Activated naive CD4-positive, alpha-beta T cell treated with anti-CD3 and anti-CD28 coated beads for 36 hours (primary cell): ENCODE measurements around the gene FGD6. TPM values are rescaled to one million over a fixed set of nuclear protein-coding genes. Genes with fewer than 3 reads are reported as not detected.
A peak's percentile ranks its signal among the peaks of the same experiment; 100 is the strongest.

Experiments
- CTCF ChIA-PET: fragments of 350-600 bp; sonication (Branson Sonifier 250); formaldehyde crosslinking; loops from one replicate; lab custom pipeline; 2021; ENCODE audit warnings: antibody characterized with exemption; lab: Charles Lee
- DNase-seq: peaks from one replicate; pipeline ENCODE4 v3.0.0-alpha.2; 2020
- H3K27ac Mint-ChIP-seq: one replicate; pipeline ENCODE4 v1.8.0; 2021; ENCODE audit warnings: mild to moderate bottlenecking, mixed read lengths
- H3K27me3 Mint-ChIP-seq: one replicate; pipeline ENCODE4 v1.8.0; 2021; ENCODE audit warnings: low read depth, mixed read lengths
- H3K36me3 Mint-ChIP-seq: one replicate; pipeline ENCODE4 v1.8.0; 2021; ENCODE audit warnings: low read depth, mixed read lengths
- H3K4me1 Mint-ChIP-seq: one replicate; pipeline ENCODE4 v1.8.0; 2021; ENCODE audit warnings: low read depth, mixed read lengths
- H3K4me3 Mint-ChIP-seq: one replicate; pipeline ENCODE4 v1.8.0; 2021; ENCODE audit warnings: mild to moderate bottlenecking, moderate library complexity, mixed read lengths
- H3K9me3 Mint-ChIP-seq: one replicate; pipeline ENCODE4 v1.8.0; 2021; ENCODE audit warnings: mixed read lengths
- intact Hi-C: fragments of 100-400 bp; cut with micrococcal nuclease; formaldehyde crosslinking; loops from one replicate; pipeline ENCODE4 v1.15.1; 2023
- total RNA-seq, 2 experiments: library from RNA; stranded (reverse); gene quantifications; one replicate each; pipeline ENCODE4 v1.2.3, GENCODE V29; 2021

FGD6 gene
- total RNA-seq = 1 to 10 TPM; 2.0 TPM

DNA sequence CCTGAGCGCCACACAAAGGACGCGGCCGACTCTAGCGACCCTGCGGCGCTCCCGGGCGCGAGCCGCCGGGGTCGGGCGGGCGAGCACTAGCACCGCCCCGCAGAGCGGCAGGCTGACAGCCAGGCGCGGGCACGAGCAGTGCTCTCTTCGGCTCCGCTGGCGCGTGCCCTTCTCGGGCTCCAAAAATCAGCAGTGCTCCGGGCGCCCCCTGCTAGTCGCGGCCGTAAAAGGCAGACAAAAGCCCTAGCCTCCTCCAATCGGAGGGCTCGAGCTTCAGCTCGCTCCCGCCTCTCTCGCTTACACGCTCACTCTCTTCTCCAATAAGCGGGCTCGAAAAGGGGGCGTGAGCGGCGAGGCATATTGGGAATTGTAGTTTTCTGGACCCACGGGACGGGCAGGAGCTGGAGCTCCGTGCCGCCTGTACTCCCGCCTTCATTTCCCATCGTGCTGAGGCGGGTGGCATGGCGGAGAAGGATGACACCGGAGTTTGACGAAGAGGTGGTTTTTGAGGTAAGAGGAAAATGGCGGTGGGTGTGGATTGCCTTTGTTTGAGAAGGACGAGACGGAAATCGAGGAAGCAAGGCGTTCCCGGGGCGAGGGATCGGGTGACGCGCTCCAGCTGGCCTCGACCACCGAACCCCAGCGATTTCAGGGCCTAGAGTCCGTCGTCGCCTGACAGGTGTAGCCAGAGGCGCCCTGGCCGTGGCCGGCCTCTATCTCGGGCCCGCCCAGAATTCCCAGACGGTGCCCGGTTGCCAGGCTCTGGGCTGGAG, at the start of gene FGD6, which contains the start of gene VEZT:
Gene FGD6 (minus strand): TSS at position 91 of the 773 bp plus-strand sequence. CDS start 227 bp downstream, outside the sequence.
Gene VEZT (plus strand): TSS at position 431 of the 773 bp plus-strand sequence. CDS start 44 bp downstream, at position 475.
- Mint-ChIP-seq H3K27me3 (no peaks in the 10 kb centered on the region), H3K36me3 (no peaks in the 10 kb centered on the region), H3K27ac (peak within 1 kb of the TSS; percentile 97), H3K4me1 (peaks cover 30% of the 10 kb centered on the region), H3K9me3 (no peaks in the 10 kb centered on the region), H3K4me3 (peak within 1 kb of the TSS; percentile 98)
- CTCF ChIA-PET = interaction anchor here (0.6 to 1.5 kb wide), 5 partner anchors 9 to 312 kb away, joined by 3 to 10 read pairs (median 3); no protein-coding TSS in a partner anchor
- intact Hi-C loops = loop anchor here (1.0 to 5.0 kb wide), 16 partner anchors 100 to 1540 kb away; partner anchors contain the start of genes AMDHD1, CCDC38, CEP83 and CRADD
- DNase-seq = peak; percentile 99

DNA sequence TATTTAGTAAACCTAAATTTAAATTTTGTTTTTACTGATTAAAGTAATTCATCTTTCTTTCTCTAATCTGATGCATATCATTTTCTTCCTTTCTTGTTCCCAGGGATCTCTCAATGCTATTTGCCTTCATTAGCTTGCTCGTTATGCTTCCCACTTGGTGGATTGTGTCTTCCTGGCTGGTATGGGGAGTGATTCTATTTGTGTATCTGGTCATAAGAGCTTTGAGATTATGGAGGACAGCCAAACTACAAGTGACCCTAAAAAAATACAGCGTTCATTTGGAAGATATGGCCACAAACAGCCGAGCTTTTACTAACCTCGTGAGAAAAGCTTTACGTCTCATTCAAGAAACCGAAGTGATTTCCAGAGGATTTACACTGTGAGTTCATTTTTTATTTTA, 49.0 kb upstream of the FGD6 start:
- Mint-ChIP-seq H3K36me3 (peaks cover 18% of the 10 kb centered on the region), H3K4me3 (no peak overlapping the region), H3K27me3 (no peaks in the 10 kb centered on the region), H3K27ac (no peak overlapping the region), H3K4me1 (no peaks in the 10 kb centered on the region), H3K9me3 (no peaks in the 10 kb centered on the region)
- intact Hi-C loops = no loop called here
- no peak for DNase-seq
- CTCF ChIA-PET = no interaction called here

GRCh38 chr12:95265765-95266164, 48.5 kb upstream of the FGD6 start:
- Mint-ChIP-seq H3K4me1 (no peaks in the 10 kb centered on the region), H3K4me3 (no peak overlapping the region), H3K36me3 (peaks cover 16% of the 10 kb centered on the region), H3K27ac (no peak overlapping the region), H3K9me3 (no peaks in the 10 kb centered on the region), H3K27me3 (no peaks in the 10 kb centered on the region)
- CTCF ChIA-PET = no interaction called here
- intact Hi-C loops = no loop called here
- no peak for DNase-seq

- no peaks in the 10 kb centered on the region for H3K27me3 Mint-ChIP-seq
- DNase-seq = no peak
- intact Hi-C loops = no loop called here
- no peaks in the 10 kb centered on the region for H3K9me3 Mint-ChIP-seq
- H3K4me1 Mint-ChIP-seq = no peaks in the 10 kb centered on the region
- no peak overlapping the region for H3K27ac Mint-ChIP-seq
- no peak overlapping the region for H3K4me3 Mint-ChIP-seq
- CTCF ChIA-PET = interaction anchor here (0.6 kb wide), 2 partner anchors 12 to 419 kb away, joined by 3 read pairs; no protein-coding TSS in a partner anchor
- H3K36me3 Mint-ChIP-seq = peaks cover 23% of the 10 kb centered on the region
These were observed 45.5 kb upstream of the FGD6 start for GRCh38 chr12:95262808-95263207.

DNA sequence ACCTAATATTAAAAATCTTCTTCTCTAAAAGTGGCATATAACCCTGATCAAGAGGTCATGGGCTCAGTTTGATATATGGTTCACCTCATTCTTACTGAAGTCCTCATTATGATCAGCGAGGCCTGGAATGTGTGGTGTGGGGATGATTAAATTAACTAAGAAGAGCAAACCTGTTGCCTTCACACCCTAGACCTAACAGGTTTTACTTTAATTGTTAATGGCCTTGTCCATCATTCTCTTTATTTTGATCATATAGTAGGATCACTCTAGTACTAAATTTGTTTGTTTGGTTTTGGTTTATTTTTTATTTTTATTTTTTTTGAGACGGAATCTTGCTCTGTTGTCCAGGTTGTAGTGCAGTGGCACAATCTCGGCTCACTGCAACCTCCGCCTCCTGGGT, 43.8 kb upstream of the FGD6 start:
- no peaks in the 10 kb centered on the region for H3K4me1 Mint-ChIP-seq
- intact Hi-C loops = no loop called here
- peaks cover 31% of the 10 kb centered on the region for H3K36me3 Mint-ChIP-seq

DNA sequence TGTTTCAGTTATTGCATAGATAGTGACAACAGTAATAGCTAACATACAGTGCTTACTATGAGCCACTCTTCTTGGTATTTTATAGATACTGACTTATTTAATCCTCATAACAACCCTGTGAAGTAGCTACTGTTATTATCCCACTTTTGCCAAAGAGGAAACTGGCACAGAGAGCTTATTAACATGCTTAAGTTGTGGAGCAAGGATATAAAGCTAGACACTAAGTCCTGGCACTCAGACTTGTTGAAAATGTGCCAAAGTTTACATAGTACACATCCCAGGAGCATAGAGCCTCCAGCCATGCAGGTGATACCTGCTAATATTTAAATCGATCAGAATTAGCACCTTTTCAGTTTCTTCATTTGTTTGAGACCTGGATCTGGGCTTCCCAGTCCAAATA, 42.1 kb upstream of the FGD6 start:
- Mint-ChIP-seq H3K27ac (no peak overlapping the region), H3K4me1 (no peaks in the 10 kb centered on the region), H3K27me3 (no peaks in the 10 kb centered on the region), H3K4me3 (no peak overlapping the region), H3K9me3 (no peaks in the 10 kb centered on the region), H3K36me3 (peaks cover 43% of the 10 kb centered on the region)
- DNase-seq = no peak
- intact Hi-C loops = no loop called here
- CTCF ChIA-PET = interaction anchor here (0.6 kb wide), 1 partner anchor 275 kb away, joined by 6 read pairs; no protein-coding TSS in a partner anchor

More for the DNA sequence above, 43.8 kb upstream of the FGD6 start:
- no peak for DNase-seq
- Mint-ChIP-seq H3K27ac (no peak overlapping the region), H3K27me3 (no peaks in the 10 kb centered on the region), H3K4me3 (no peak overlapping the region), H3K9me3 (no peaks in the 10 kb centered on the region)
- CTCF ChIA-PET = no interaction called here

DNA sequence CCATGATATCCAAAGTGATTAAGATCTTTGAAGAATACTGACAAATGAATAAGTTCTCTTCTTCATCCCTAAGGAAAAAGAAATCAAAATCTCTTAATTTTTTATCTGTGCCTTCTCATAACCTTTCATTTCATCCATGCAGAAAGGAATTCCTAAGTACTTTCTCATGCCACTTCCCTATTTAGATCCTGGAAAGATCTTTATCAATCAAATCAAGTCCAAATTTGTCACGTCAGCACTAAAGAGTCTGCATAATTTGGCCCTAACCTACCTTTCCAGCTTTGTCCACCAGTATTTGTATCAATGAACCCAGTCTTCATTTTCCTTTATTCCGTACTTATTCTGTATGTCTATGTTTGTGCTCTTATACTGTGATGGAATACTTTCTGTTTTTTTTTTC, 41.5 kb upstream of the FGD6 start:
- Mint-ChIP-seq H3K4me3 (no peak overlapping the region), H3K4me1 (no peaks in the 10 kb centered on the region), H3K9me3 (no peaks in the 10 kb centered on the region), H3K27ac (no peak overlapping the region), H3K27me3 (no peaks in the 10 kb centered on the region), H3K36me3 (peaks cover 42% of the 10 kb centered on the region)
- CTCF ChIA-PET = no interaction called here
- no peak for DNase-seq
- intact Hi-C loops = no loop called here

DNA sequence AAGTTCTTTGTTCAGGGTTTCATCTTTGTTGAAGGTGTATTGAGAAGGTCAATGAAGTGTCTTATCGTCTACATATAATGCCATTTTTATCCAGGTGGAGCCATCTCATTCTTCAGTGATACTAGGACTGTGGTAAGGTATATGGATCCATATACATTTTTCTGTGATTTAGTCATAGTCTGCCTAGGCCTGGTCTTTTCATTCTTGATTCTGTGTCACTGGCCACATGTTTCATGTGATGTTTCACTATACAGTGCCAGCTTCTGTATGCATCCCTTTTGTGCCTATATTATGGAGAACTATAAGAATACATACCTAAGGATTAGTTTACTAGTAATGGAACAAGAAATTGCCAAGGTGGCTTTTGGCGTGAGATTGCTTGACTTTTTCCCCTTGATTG, 40.9 kb upstream of the FGD6 start:
- Mint-ChIP-seq H3K9me3 (no peaks in the 10 kb centered on the region), H3K4me1 (no peaks in the 10 kb centered on the region), H3K27me3 (no peaks in the 10 kb centered on the region), H3K36me3 (peaks cover 41% of the 10 kb centered on the region), H3K4me3 (no peak overlapping the region), H3K27ac (no peak overlapping the region)
- intact Hi-C loops = no loop called here
- DNase-seq = no peak
- CTCF ChIA-PET = no interaction called here

GRCh38 chr12:95257541-95257940, 40.3 kb upstream of the FGD6 start:
- no peak overlapping the region for H3K4me3 Mint-ChIP-seq
- H3K27ac Mint-ChIP-seq = no peak overlapping the region
- intact Hi-C loops = no loop called here
- H3K9me3 Mint-ChIP-seq = no peaks in the 10 kb centered on the region
- H3K4me1 Mint-ChIP-seq = no peaks in the 10 kb centered on the region
- no peaks in the 10 kb centered on the region for H3K27me3 Mint-ChIP-seq
- peaks cover 40% of the 10 kb centered on the region for H3K36me3 Mint-ChIP-seq
- DNase-seq = no peak
- CTCF ChIA-PET = no interaction called here

- no peak overlapping the region for H3K4me3 Mint-ChIP-seq
- no peak for DNase-seq
- CTCF ChIA-PET = no interaction called here
- H3K9me3 Mint-ChIP-seq = no peaks in the 10 kb centered on the region
- H3K27ac Mint-ChIP-seq = no peak overlapping the region
- H3K4me1 Mint-ChIP-seq = peaks cover 3% of the 10 kb centered on the region
- peaks cover 36% of the 10 kb centered on the region for H3K36me3 Mint-ChIP-seq
- intact Hi-C loops = no loop called here
- H3K27me3 Mint-ChIP-seq = no peaks in the 10 kb centered on the region
These were observed 36.1 kb upstream of the FGD6 start for GRCh38 chr12:95253386-95253785.

GRCh38 chr12:95248604-95249360, 31.5 kb upstream of the FGD6 start:
- intact Hi-C loops = no loop called here
- no peaks in the 10 kb centered on the region for H3K9me3 Mint-ChIP-seq
- H3K27ac Mint-ChIP-seq = no peak overlapping the region
- no peaks in the 10 kb centered on the region for H3K27me3 Mint-ChIP-seq
- no peak for DNase-seq
- CTCF ChIA-PET = interaction anchor here (0.7 kb wide), 1 partner anchor 132 kb away, joined by 4 read pairs; no protein-coding TSS in a partner anchor
- H3K4me1 Mint-ChIP-seq = peaks cover 11% of the 10 kb centered on the region
- H3K4me3 Mint-ChIP-seq = no peak overlapping the region
- H3K36me3 Mint-ChIP-seq = peaks cover 10% of the 10 kb centered on the region

GRCh38 chr12:95248095-95248494, 30.8 kb upstream of the FGD6 start:
- intact Hi-C loops = no loop called here
- Mint-ChIP-seq H3K4me1 (peaks cover 11% of the 10 kb centered on the region), H3K36me3 (peaks cover 12% of the 10 kb centered on the region), H3K4me3 (no peak overlapping the region), H3K27me3 (no peaks in the 10 kb centered on the region), H3K27ac (no peak overlapping the region), H3K9me3 (no peaks in the 10 kb centered on the region)
- CTCF ChIA-PET = interaction anchor here (0.7 kb wide), 1 partner anchor 131 kb away, joined by 4 read pairs; no protein-coding TSS in a partner anchor
- no peak for DNase-seq
